HepG2 (cell line): ENCODE results near the gene BMF. TPM values are rescaled to one million over a fixed set of nuclear protein-coding genes. Genes with fewer than 3 reads are reported as not detected.

Source experiments
- CCDC6 ChIP-seq: sonication (generic); formaldehyde crosslinking; IDR thresholded peaks from 2 replicates; pipeline ENCODE4 v1.8.1; 2022; ENCODE audit warnings: mild to moderate bottlenecking, missing genetic modification reagents, moderate library complexity
- EHMT2 ChIP-seq: fragments of 200-600 bp; sonication (generic); IDR thresholded peaks from 2 replicates; pipeline ENCODE4 v1.7.0; 2017; ENCODE audit warnings: antibody characterized with exemption, low read depth, low read length, borderline replicate concordance
- HMGA1 ChIP-seq: sonication (generic); formaldehyde crosslinking; conservative IDR thresholded peaks from 2 replicates; pipeline ENCODE4 v1.4.0; 2020; ENCODE audit warnings: missing genetic modification reagents
- HOXA9 ChIP-seq: sonication (generic); formaldehyde crosslinking; IDR thresholded peaks from 2 replicates; pipeline ENCODE4 v1.8.1; 2022; ENCODE audit warnings: missing genetic modification reagents, mild to moderate bottlenecking, moderate library complexity, borderline replicate concordance
- IRX3 ChIP-seq: sonication (generic); formaldehyde crosslinking; IDR thresholded peaks from 2 replicates; pipeline ENCODE4 v1.8.1; 2023; ENCODE audit warnings: mild to moderate bottlenecking, low read depth, missing genetic modification reagents, borderline replicate concordance
- KLF11 ChIP-seq: IDR thresholded peaks from 2 replicates; pipeline ENCODE4 v1.6.1; 2016; ENCODE audit warnings: missing compliant biosample characterization
- ONECUT2 ChIP-seq: sonication (generic); formaldehyde crosslinking; IDR thresholded peaks from 2 replicates; pipeline ENCODE4 v1.4.0; 2020; ENCODE audit warnings: missing genetic modification reagents
- TBP ChIP-seq: sonication (generic); formaldehyde crosslinking; IDR thresholded peaks from 2 replicates; pipeline ENCODE4 v1.5.0; 2020; ENCODE audit warnings: missing genetic modification reagents
- TEAD2 ChIP-seq: sonication (generic); formaldehyde crosslinking; IDR thresholded peaks from 2 replicates; pipeline ENCODE4 v1.9.0; 2021; ENCODE audit warnings: missing genetic modification reagents
- ZBTB1 ChIP-seq: sonication (generic); formaldehyde crosslinking; IDR thresholded peaks from 2 replicates; pipeline ENCODE4 v1.4.0; 2020; ENCODE audit warnings: missing genetic modification reagents, borderline replicate concordance
- ZNF180 ChIP-seq: sonication (generic); formaldehyde crosslinking; IDR thresholded peaks from 2 replicates; pipeline ENCODE4 v1.4.0; 2020; ENCODE audit warnings: low read depth, missing genetic modification reagents, borderline replicate concordance
- ZNF343 ChIP-seq: sonication (generic); formaldehyde crosslinking; IDR thresholded peaks from 2 replicates; pipeline ENCODE4 v1.4.0; 2020; ENCODE audit warnings: mild to moderate bottlenecking, missing genetic modification reagents
- ZNF615 ChIP-seq: sonication (generic); formaldehyde crosslinking; IDR thresholded peaks from 2 replicates; pipeline ENCODE4 v1.5.0; 2020; ENCODE audit warnings: mild to moderate bottlenecking, missing genetic modification reagents, borderline replicate concordance
- ZNF672 ChIP-seq: sonication (generic); formaldehyde crosslinking; IDR thresholded peaks from 2 replicates; pipeline ENCODE4 v1.8.1; 2022; ENCODE audit warnings: missing genetic modification reagents
- ZNF83 ChIP-seq: sonication (generic); formaldehyde crosslinking; IDR thresholded peaks from 2 replicates; pipeline ENCODE4 v1.4.0; 2020; ENCODE audit warnings: missing genetic modification reagents, mild to moderate bottlenecking, borderline replicate concordance
- ZSCAN22 ChIP-seq: sonication (generic); formaldehyde crosslinking; IDR thresholded peaks from 2 replicates; pipeline ENCODE4 v1.4.0; 2020; ENCODE audit warnings: mild to moderate bottlenecking, missing genetic modification reagents
- polyA plus RNA-seq, 8 experiments: library from polyadenylated mRNA; depleted of rRNA in 3 of 8; stranded (reverse) in 7 of 8; unstranded in 1 of 8; fragments of >200 nt; fragmentation: Illumina TruSeq in 4 of 8; extraction: Trizol in 4 of 8; gene quantifications; 2 replicates each; pipeline versions ENCODE4 v1.2.1 to v1.2.3, GENCODE V29; 2011 to 2016; ENCODE audit warnings: low read depth in 4 of 8, missing spikeins in 1 of 8, mixed read lengths in 1 of 8; ENCODE audit not compliant: insufficient read depth in 1 of 8
- total RNA-seq, 5 experiments: library from RNA; depleted of rRNA; stranded (reverse); fragments of >200 nt; fragmentation: Illumina TruSeq; extraction: Trizol; gene quantifications; 2 replicates each; pipeline ENCODE4 v1.2.3, GENCODE V29; 2016; ENCODE audit warnings: low read depth in 1 of 5
- TF ChIP-seq, protein P1 (sequence below): sonication (generic); formaldehyde crosslinking; IDR thresholded peaks from 2 replicates; pipeline ENCODE4 v1.5.1; 2020; ENCODE audit warnings: mild to moderate bottlenecking, missing genetic modification reagents, moderate library complexity
- TF ChIP-seq, protein P2 (sequence below), 2 experiments: fragments of 450-650 bp in 1 of 2; sonication (generic) in 1 of 2; formaldehyde crosslinking; IDR thresholded peaks; 2 replicates each; pipeline versions ENCODE4 v1.5.0 to v1.8.0; 2020 to 2022; ENCODE audit warnings: mild to moderate bottlenecking in 1 of 2, missing genetic modification reagents in 1 of 2
- TF ChIP-seq, protein P3 (sequence below): sonication (generic); formaldehyde crosslinking; IDR thresholded peaks from 2 replicates; pipeline ENCODE4 v1.4.0; 2020; ENCODE audit warnings: mild to moderate bottlenecking, low read depth, missing genetic modification reagents
- TF ChIP-seq, protein P4 (sequence below): sonication (generic); formaldehyde crosslinking; IDR thresholded peaks from 2 replicates; pipeline ENCODE4 v1.4.0; 2020; ENCODE audit warnings: mild to moderate bottlenecking, missing genetic modification reagents
- TF ChIP-seq, protein P5 (sequence below): sonication (generic); formaldehyde crosslinking; IDR thresholded peaks from 2 replicates; pipeline ENCODE4 v1.5.0; 2020; ENCODE audit warnings: mild to moderate bottlenecking, low read depth, missing genetic modification reagents, borderline replicate concordance
- TF ChIP-seq, protein P6 (sequence below): sonication (generic); formaldehyde crosslinking; IDR thresholded peaks from 2 replicates; pipeline ENCODE4 v1.8.0; 2022; ENCODE audit warnings: mild to moderate bottlenecking, missing genetic modification reagents, moderate library complexity

Gene BMF
- total and polyA plus RNA-seq, 2 of the 13 experiments (the other 11 are each of a cell fraction or from before 2014, with no cell fraction given), result 8.7 to 15.9 TPM

DNA sequence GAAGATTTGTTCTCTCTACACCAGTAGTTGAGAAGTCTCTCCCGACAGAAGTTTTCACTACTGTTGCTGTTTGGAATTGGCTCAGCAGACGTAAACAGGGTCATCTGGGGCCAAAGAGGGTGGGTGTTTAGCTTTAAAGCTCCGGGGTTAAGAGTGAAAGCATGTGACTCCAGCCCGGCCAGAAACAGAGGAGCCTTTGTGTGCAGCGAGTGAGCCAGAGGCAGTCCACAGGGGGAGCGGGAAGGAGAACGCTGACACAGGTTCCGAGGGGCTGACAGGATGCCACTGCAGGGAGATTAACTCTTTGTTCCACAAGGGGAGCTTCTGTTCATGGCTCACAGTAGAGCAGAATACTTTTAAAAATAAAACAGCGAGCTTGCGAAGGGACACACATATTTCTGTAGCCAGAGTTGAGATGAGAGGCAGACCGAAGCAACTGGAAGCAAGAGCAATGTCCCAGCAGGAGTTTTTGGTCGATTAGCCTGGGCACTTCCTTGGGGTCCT lies 26.9 kb downstream of the BMF start (continued):
- TF ChIP-seq, protein P1, sequence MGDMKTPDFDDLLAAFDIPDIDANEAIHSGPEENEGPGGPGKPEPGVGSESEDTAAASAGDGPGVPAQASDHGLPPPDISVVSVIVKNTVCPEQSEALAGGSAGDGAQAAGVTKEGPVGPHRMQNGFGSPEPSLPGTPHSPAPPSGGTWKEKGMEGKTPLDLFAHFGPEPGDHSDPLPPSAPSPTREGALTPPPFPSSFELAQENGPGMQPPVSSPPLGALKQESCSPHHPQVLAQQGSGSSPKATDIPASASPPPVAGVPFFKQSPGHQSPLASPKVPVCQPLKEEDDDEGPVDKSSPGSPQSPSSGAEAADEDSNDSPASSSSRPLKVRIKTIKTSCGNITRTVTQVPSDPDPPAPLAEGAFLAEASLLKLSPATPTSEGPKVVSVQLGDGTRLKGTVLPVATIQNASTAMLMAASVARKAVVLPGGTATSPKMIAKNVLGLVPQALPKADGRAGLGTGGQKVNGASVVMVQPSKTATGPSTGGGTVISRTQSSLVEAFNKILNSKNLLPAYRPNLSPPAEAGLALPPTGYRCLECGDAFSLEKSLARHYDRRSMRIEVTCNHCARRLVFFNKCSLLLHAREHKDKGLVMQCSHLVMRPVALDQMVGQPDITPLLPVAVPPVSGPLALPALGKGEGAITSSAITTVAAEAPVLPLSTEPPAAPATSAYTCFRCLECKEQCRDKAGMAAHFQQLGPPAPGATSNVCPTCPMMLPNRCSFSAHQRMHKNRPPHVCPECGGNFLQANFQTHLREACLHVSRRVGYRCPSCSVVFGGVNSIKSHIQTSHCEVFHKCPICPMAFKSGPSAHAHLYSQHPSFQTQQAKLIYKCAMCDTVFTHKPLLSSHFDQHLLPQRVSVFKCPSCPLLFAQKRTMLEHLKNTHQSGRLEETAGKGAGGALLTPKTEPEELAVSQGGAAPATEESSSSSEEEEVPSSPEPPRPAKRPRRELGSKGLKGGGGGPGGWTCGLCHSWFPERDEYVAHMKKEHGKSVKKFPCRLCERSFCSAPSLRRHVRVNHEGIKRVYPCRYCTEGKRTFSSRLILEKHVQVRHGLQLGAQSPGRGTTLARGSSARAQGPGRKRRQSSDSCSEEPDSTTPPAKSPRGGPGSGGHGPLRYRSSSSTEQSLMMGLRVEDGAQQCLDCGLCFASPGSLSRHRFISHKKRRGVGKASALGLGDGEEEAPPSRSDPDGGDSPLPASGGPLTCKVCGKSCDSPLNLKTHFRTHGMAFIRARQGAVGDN (CRISPR knock-in tag), result peak; percentile 50; the same call in 1 of the 2 replicates
- TF ChIP-seq, protein P2, sequence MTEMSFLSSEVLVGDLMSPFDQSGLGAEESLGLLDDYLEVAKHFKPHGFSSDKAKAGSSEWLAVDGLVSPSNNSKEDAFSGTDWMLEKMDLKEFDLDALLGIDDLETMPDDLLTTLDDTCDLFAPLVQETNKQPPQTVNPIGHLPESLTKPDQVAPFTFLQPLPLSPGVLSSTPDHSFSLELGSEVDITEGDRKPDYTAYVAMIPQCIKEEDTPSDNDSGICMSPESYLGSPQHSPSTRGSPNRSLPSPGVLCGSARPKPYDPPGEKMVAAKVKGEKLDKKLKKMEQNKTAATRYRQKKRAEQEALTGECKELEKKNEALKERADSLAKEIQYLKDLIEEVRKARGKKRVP (CRISPR knock-in tag; IDR thresholded peaks at IDR 0.05), result peak in 1 of 2 experiments; percentile 53; a peak in 2 of 4 replicates
- TF ChIP-seq TEAD2 (CRISPR knock-in tag) (no peak), KLF11 (CRISPR knock-in tag) (no peak), ZNF180 (CRISPR knock-in tag) (no peak), ZNF672 (CRISPR knock-in tag) (no peak), HOXA9 (no peak), ZNF615 (CRISPR knock-in tag) (no peak), TBP (CRISPR knock-in tag) (no peak), IRX3 (CRISPR knock-in tag) (no peak), HMGA1 (CRISPR knock-in tag) (no peak), ZNF83 (CRISPR knock-in tag) (no peak), ZBTB1 (CRISPR knock-in tag) (no peak), ZSCAN22 (CRISPR knock-in tag) (no peak), EHMT2 (no peak), ONECUT2 (CRISPR knock-in tag) (no peak), CCDC6 (no peak), ZNF343 (no peak)
- TF ChIP-seq, protein P3, sequence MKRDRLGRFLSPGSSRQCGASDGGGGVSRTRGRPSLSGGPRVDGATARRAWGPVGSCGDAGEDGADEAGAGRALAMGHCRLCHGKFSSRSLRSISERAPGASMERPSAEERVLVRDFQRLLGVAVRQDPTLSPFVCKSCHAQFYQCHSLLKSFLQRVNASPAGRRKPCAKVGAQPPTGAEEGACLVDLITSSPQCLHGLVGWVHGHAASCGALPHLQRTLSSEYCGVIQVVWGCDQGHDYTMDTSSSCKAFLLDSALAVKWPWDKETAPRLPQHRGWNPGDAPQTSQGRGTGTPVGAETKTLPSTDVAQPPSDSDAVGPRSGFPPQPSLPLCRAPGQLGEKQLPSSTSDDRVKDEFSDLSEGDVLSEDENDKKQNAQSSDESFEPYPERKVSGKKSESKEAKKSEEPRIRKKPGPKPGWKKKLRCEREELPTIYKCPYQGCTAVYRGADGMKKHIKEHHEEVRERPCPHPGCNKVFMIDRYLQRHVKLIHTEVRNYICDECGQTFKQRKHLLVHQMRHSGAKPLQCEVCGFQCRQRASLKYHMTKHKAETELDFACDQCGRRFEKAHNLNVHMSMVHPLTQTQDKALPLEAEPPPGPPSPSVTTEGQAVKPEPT (CRISPR knock-in tag), result no peak
- TF ChIP-seq, protein P4, sequence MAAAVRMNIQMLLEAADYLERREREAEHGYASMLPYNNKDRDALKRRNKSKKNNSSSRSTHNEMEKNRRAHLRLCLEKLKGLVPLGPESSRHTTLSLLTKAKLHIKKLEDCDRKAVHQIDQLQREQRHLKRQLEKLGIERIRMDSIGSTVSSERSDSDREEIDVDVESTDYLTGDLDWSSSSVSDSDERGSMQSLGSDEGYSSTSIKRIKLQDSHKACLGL (CRISPR knock-in tag), result no peak
- TF ChIP-seq, protein P5, sequence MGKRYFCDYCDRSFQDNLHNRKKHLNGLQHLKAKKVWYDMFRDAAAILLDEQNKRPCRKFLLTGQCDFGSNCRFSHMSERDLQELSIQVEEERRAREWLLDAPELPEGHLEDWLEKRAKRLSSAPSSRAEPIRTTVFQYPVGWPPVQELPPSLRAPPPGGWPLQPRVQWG (CRISPR knock-in tag), result no peak
- TF ChIP-seq, protein P6, sequence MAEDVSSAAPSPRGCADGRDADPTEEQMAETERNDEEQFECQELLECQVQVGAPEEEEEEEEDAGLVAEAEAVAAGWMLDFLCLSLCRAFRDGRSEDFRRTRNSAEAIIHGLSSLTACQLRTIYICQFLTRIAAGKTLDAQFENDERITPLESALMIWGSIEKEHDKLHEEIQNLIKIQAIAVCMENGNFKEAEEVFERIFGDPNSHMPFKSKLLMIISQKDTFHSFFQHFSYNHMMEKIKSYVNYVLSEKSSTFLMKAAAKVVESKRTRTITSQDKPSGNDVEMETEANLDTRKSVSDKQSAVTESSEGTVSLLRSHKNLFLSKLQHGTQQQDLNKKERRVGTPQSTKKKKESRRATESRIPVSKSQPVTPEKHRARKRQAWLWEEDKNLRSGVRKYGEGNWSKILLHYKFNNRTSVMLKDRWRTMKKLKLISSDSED, result no peak
